K562 treated with DMSO at 1 percent for 48 hours (cell line): ENCODE results near the gene ASH1L. TPM values are rescaled to one million over a fixed set of nuclear protein-coding genes. Genes with fewer than 3 reads are reported as not detected.

Experiments used
- total RNA-seq: library from RNA; unstranded; fragments of 300-600 nt; gene quantifications from 2 replicates; pipeline ENCODE4 v1.2.3, GENCODE V29; 2022; ENCODE audit warnings: low replicate concordance; ENCODE audit errors: extremely low read depth

The ASH1L gene
- not detected in 2 replicates for total RNA-seq

GRCh38 chr1:155562581-155563376, at the start of gene ASH1L:
Gene ASH1L, minus strand, starts transcription at chr1:155562803. Its CDS starts 41,284 bp downstream, at chr1:155521519.

GRCh38 chr1:155609515-155610256, 47.1 kb upstream of the ASH1L start, which contains the start of gene MSTO1:
Gene MSTO1, plus strand, starts transcription at chr1:155610218. Its CDS starts 31 bp downstream, at chr1:155610249.

GRCh38 chr1:155320661-155321617, 241.7 kb downstream of the ASH1L start, which contains the start of gene RUSC1:
Gene RUSC1, plus strand, starts transcription at chr1:155320894. Its CDS starts 880 bp downstream, at chr1:155321774.

GRCh38 chr1:155308493-155309422, 253.8 kb downstream of the ASH1L start, which contains the start of gene FDPS:
Gene FDPS, plus strand, starts transcription at chr1:155308866. Its CDS starts 924 bp downstream, at chr1:155309790.

GRCh38 chr1:155301342-155301841, 261.2 kb downstream of the ASH1L start, which contains the start of gene PKLR:
Gene PKLR, minus strand, starts transcription at chr1:155301438. Its CDS starts 43 bp downstream, at chr1:155301395.

Other genes starting within 250 kb of the ASH1L start
- not detected in 2 replicates for gene RUSC1, start 241.9 kb downstream of the ASH1L start, total RNA-seq
- not detected in 2 replicates for gene MSTO1, start 47.4 kb upstream of the ASH1L start, total RNA-seq
- not detected in 2 replicates for gene YY1AP1, start 126.0 kb upstream of the ASH1L start, total RNA-seq
- gene DAP3, start 126.3 kb upstream of the ASH1L start, total RNA-seq: not detected in 2 replicates